ENCODE measurements around the gene TRIM2.

DNA sequence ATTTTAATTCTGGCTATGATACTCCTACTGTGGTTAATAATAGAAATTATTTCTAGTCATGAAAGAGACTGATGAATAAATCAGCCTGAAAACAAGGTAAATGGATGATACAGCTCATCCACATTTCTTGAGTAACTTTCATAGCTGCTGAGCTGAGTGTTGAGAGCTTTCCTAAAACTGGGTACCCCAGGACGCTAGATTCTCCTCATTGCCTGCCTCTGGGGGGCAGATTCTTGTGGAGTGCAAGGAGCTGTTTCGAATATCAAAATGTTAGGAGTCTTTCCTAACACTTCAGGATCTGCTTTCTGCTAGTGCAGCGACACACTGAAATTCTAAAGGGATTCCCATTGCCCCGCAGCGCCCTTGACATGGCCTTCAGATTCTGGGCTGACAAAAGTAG is 142.3 kb downstream of the TRIM2 start:
- TF ChIP-seq POLR2A (IDR thresholded peaks at IDR 0.05) (no peak), EP300 (IDR thresholded peaks at IDR 0.05) (no peak)
- TF ChIP-seq, protein P1, sequence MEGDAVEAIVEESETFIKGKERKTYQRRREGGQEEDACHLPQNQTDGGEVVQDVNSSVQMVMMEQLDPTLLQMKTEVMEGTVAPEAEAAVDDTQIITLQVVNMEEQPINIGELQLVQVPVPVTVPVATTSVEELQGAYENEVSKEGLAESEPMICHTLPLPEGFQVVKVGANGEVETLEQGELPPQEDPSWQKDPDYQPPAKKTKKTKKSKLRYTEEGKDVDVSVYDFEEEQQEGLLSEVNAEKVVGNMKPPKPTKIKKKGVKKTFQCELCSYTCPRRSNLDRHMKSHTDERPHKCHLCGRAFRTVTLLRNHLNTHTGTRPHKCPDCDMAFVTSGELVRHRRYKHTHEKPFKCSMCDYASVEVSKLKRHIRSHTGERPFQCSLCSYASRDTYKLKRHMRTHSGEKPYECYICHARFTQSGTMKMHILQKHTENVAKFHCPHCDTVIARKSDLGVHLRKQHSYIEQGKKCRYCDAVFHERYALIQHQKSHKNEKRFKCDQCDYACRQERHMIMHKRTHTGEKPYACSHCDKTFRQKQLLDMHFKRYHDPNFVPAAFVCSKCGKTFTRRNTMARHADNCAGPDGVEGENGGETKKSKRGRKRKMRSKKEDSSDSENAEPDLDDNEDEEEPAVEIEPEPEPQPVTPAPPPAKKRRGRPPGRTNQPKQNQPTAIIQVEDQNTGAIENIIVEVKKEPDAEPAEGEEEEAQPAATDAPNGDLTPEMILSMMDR (IDR thresholded peaks at IDR 0.05), result no peak

All from upper lobe of left lung (tissue), 4 donors.